Measurements from ENCODE around the gene FLNB.

Gene FLNB

GRCh38 chr3:58180940-58181587 is 172.8 kb downstream of the FLNB start:
- no peak for TF ChIP-seq REST (IDR thresholded peaks at IDR 0.05; ENCODE audit: insufficient read depth in 1 of 2, low read depth in 2 of 2, low read length in 2 of 2)
- no peak for TF ChIP-seq FOXP2 (optimal IDR thresholded peaks at IDR 0.05; ENCODE audit: borderline replicate concordance, extremely low read depth, extremely low read length, insufficient read depth)
- TF ChIP-seq SIN3A (IDR thresholded peaks at IDR 0.05; ENCODE audit: borderline replicate concordance, insufficient read depth, low read length): no peak
- no peak for TF ChIP-seq POLR2AphosphoS5 (IDR thresholded peaks at IDR 0.05; ENCODE audit: low read depth, low read length)
- TF ChIP-seq TAF1 (IDR thresholded peaks at IDR 0.05; ENCODE audit: borderline replicate concordance, insufficient read depth, low read length): no peak

- TF ChIP-seq REST (IDR thresholded peaks at IDR 0.05; ENCODE audit: insufficient read depth in 1 of 2, low read depth in 2 of 2, low read length in 2 of 2): no peak
- no peak for TF ChIP-seq TAF1 (IDR thresholded peaks at IDR 0.05; ENCODE audit: borderline replicate concordance, insufficient read depth, low read length)
- no peak for TF ChIP-seq SIN3A (IDR thresholded peaks at IDR 0.05; ENCODE audit: borderline replicate concordance, insufficient read depth, low read length)
- TF ChIP-seq FOXP2 (optimal IDR thresholded peaks at IDR 0.05; ENCODE audit: borderline replicate concordance, extremely low read depth, extremely low read length, insufficient read depth): no peak
- no peak for TF ChIP-seq POLR2AphosphoS5 (IDR thresholded peaks at IDR 0.05; ENCODE audit: low read depth, low read length)
Measured at GRCh38 chr3:58183221-58183620, 175.0 kb downstream of the FLNB start.

- no peak for TF ChIP-seq FOXP2 (optimal IDR thresholded peaks at IDR 0.05; ENCODE audit: borderline replicate concordance, extremely low read depth, extremely low read length, insufficient read depth)
- no peak for TF ChIP-seq TAF1 (IDR thresholded peaks at IDR 0.05; ENCODE audit: borderline replicate concordance, insufficient read depth, low read length)
Measured at GRCh38 chr3:58183891-58184290, 175.7 kb downstream of the FLNB start.

GRCh38 chr3:58184309-58184981 is 176.2 kb downstream of the FLNB start:
- TF ChIP-seq POLR2AphosphoS5 (IDR thresholded peaks at IDR 0.05; ENCODE audit: low read depth, low read length) (no peak), REST (IDR thresholded peaks at IDR 0.05; ENCODE audit: insufficient read depth in 1 of 2, low read depth in 2 of 2, low read length in 2 of 2) (no peak), FOXP2 (optimal IDR thresholded peaks at IDR 0.05; ENCODE audit: borderline replicate concordance, extremely low read depth, extremely low read length, insufficient read depth) (no peak), TAF1 (IDR thresholded peaks at IDR 0.05; ENCODE audit: borderline replicate concordance, insufficient read depth, low read length) (no peak), SIN3A (IDR thresholded peaks at IDR 0.05; ENCODE audit: borderline replicate concordance, insufficient read depth, low read length) (no peak)

- no peak for TF ChIP-seq SIN3A (IDR thresholded peaks at IDR 0.05; ENCODE audit: borderline replicate concordance, insufficient read depth, low read length)
Measured at GRCh38 chr3:58184982-58185360, 176.7 kb downstream of the FLNB start.

GRCh38 chr3:58188173-58188564 is 179.9 kb downstream of the FLNB start:
- TF ChIP-seq TAF1 (IDR thresholded peaks at IDR 0.05; ENCODE audit: borderline replicate concordance, insufficient read depth, low read length): no peak
- TF ChIP-seq SIN3A (IDR thresholded peaks at IDR 0.05; ENCODE audit: borderline replicate concordance, insufficient read depth, low read length): no peak
- no peak for TF ChIP-seq POLR2AphosphoS5 (IDR thresholded peaks at IDR 0.05; ENCODE audit: low read depth, low read length)
- no peak for TF ChIP-seq FOXP2 (optimal IDR thresholded peaks at IDR 0.05; ENCODE audit: borderline replicate concordance, extremely low read depth, extremely low read length, insufficient read depth)
- TF ChIP-seq REST (IDR thresholded peaks at IDR 0.05; ENCODE audit: insufficient read depth in 1 of 2, low read depth in 2 of 2, low read length in 2 of 2): no peak

Measured in PFSK-1 (cell line).